ENCODE measurements around the gene YWHAQ.

- no peak for TF ChIP-seq EP300 (IDR thresholded peaks at IDR 0.05)
- TF ChIP-seq FOSL2 (IDR thresholded peaks at IDR 0.05): no peak
- TF ChIP-seq FOSL2 (CRISPR knock-in tag; IDR thresholded peaks at IDR 0.05): no peak
- TF ChIP-seq JUNB (IDR thresholded peaks at IDR 0.05): no peak
- TF ChIP-seq MAFK (IDR thresholded peaks at IDR 0.05; ENCODE audit: partially characterized antibody): no peak
- no peak for TF ChIP-seq ZFP36 (IDR thresholded peaks at IDR 0.05; ENCODE audit: borderline replicate concordance, partially characterized antibody)
- no peak for TF ChIP-seq NFE2L2 (conservative IDR thresholded peaks at IDR 0.05; ENCODE audit: low read length)
- 0 out of 3 replicates have a peak, but pooled peaks have one; percentile 10 for TF ChIP-seq CTCF (IDR thresholded peaks at IDR 0.05)
- no peak for TF ChIP-seq RCOR1 (IDR thresholded peaks at IDR 0.05; ENCODE audit: low read depth, low read length)
- no peak for TF ChIP-seq BCL3 (IDR thresholded peaks at IDR 0.05)
- TF ChIP-seq CEBPB (IDR thresholded peaks at IDR 0.05): no peak
- no peak for TF ChIP-seq ESRRA (IDR thresholded peaks at IDR 0.05; ENCODE audit: borderline replicate concordance, low read length)
- no peak for TF ChIP-seq POLR2A (IDR thresholded peaks at IDR 0.05; ENCODE audit: low read length)
- no peak for TF ChIP-seq SMC3 (IDR thresholded peaks at IDR 0.05)
- TF ChIP-seq MAZ (IDR thresholded peaks at IDR 0.05; ENCODE audit: borderline replicate concordance, low read depth, low read length): no peak
Measured at GRCh38 chr2:9570182-9571060, 60.4 kb downstream of the YWHAQ start.
